HG03571 (cell line): ENCODE measurements around the gene MAGEB4.

Experiments
- ATAC-seq: cut with Tn5 transposase; IDR thresholded peaks from one replicate; pipeline ENCODE4 v1.9.1; 2021; ENCODE audit not compliant: unreplicated experiment

The MAGEB4 gene

DNA sequence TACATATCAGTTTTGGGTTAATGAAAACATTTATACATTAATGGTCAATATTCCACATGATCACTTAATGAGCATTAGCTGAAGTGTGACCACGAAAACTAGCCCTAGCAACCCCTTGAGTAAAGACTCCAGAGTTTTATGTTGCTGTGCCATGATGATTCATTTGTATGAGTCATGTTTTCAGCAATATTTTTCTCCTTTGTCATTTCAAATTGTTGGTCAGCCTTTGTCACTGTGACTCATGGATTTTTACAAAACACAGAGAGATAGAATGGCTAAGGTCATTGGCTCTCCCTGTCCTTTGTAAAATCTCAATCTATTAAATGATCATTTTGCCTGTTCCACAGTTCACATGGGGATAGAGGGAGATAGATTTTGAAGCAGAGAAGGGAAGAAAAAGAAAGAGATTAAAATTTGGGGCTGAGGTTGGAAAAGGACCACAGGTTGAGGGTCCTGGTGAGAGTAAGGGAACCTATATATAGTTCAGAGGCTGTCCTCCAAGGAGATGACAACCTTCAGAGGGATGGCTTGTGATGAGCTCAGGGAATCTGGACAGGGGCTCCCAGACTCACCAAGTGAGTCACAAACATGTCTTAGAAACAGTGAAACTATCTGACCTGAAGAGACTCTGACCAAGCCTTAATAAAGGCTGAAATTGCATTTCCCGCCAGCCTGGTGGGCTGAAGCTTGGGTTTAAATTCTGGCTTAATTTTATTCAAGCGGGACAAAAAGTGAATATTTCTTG lies 41.8 kb downstream of the MAGEB4 start:
- ATAC-seq, result no peak
